ENCODE measurements around the gene TALDO1.
"Not testable (repeated sequence)": the region's sequence is repeated elsewhere in the genome, so short reads cannot be mapped to it uniquely, and the experiment has no call there.

The TALDO1 gene

GRCh38 chr11:719214-720016 is 27.8 kb upstream of the TALDO1 start:
- DNase-seq (ENCODE audit: low read depth) = no peak

GRCh38 chr11:720017-720641 is 27.1 kb upstream of the TALDO1 start:
- DNase-seq (ENCODE audit: low read depth) = no peak

DNA sequence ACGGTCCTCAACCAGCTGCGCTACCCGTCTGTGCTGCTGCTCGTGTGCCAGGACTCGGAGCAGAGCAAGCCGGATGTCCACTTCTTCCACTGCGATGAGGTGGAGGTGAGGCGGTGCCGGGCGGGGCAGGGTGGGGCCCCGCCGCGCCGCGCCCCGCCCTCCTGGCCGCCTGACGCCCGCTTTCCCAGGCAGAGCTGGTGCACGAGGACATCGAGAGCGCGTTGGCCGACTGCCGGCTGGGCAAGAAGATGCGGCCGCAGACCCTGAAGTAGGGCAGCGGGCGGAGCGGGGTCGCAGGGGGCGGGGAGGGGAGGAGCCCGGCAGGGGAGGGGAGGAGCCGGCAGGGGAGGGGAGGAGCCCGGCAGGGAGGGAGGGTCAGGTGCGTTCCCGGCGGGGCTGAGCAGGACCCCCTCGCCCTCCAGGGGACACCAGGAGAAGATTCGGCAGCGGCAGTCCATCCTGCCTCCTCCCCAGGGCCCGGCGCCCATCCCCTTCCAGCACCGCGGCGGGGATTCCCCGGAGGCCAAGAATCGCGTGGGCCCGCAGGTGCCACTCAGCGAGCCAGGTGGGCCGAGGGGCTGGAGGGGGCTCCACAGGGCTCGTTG is 26.5 kb upstream of the TALDO1 start:
- peak; percentile 38 for DNase-seq (ENCODE audit: low read depth)

- DNase-seq (ENCODE audit: low read depth) = no peak
Measured at GRCh38 chr11:721247-721740, 26.0 kb upstream of the TALDO1 start.

DNA sequence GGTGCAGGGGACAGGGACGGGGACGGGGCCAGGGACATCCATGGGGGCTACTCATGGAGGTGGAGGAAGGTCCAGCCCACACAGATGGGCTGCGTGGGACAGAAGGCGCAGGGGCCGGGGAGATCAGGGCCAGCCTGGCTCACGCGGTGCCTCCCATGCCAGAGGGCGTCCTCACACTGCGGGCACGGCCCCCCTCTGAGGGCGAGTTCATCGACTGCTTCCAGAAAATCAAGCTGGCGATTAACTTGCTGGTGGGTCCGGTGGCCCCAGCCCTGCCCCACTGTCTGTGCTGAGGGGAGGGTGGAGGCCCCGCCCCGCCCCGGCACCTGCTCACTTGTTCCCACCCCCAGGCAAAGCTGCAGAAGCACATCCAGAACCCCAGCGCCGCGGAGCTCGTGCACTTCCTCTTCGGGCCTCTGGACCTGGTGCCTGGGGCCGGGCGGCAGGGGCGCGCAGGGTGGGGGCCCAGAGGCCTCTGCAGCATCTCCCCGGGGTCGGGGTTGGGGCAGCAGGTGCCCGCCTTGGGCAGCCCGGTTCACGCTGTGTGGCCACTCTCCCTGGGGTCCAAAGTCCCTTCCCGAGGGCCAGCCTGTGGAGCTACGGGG is 25.4 kb upstream of the TALDO1 start:
- peak; percentile 32 for DNase-seq (ENCODE audit: low read depth)

GRCh38 chr11:722346-722811 is 24.9 kb upstream of the TALDO1 start:
- DNase-seq (ENCODE audit: low read depth) = no peak

- DNase-seq (ENCODE audit: low read depth) = no peak
Measured at GRCh38 chr11:723120-723883, 24.0 kb upstream of the TALDO1 start.

- no peak for DNase-seq (ENCODE audit: low read depth)
Measured at GRCh38 chr11:724049-724777, 23.1 kb upstream of the TALDO1 start.

GRCh38 chr11:724778-725386 is 22.4 kb upstream of the TALDO1 start:
- no peak for DNase-seq (ENCODE audit: low read depth)

GRCh38 chr11:725624-726202 is 21.6 kb upstream of the TALDO1 start:
- DNase-seq (ENCODE audit: low read depth) = no peak

DNA sequence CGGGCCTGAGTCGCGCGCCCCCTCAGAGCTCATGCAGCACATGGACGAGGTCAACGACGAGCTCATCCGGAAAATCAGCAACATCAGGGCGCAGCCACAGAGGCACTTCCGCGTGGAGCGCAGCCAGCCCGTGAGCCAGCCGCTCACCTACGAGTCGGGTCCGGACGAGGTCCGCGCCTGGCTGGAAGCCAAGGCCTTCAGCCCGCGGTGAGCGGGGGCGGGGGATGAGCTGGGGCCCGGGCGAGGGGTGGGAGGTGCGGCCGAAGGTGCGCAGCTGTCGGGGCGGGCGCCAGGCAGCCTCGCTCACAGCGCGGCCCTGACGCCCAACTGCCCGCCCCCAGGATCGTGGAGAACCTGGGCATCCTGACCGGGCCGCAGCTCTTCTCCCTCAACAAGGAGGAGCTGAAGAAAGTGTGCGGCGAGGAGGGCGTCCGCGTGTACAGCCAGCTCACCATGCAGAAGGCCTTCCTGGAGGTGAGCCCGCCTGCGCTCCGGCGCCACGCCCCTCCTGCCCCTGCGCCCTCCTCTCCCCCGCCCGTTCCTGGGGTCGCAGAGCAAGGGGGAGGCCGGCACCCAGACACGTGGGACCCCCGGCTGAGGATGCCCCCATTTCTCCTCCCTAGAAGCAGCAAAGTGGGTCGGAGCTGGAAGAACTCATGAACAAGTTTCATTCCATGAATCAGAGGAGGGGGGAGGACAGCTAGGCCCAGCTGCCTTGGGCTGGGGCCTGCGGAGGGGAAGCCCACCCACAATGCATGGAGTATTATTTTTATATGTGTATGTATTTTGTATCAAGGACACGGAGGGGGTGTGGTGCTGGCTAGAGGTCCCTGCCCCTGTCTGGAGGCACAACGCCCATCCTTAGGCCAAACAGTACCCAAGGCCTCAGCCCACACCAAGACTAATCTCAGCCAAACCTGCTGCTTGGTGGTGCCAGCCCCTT is 20.7 kb upstream of the TALDO1 start:
- DNase-seq (ENCODE audit: low read depth) = peak; percentile 34

DNA sequence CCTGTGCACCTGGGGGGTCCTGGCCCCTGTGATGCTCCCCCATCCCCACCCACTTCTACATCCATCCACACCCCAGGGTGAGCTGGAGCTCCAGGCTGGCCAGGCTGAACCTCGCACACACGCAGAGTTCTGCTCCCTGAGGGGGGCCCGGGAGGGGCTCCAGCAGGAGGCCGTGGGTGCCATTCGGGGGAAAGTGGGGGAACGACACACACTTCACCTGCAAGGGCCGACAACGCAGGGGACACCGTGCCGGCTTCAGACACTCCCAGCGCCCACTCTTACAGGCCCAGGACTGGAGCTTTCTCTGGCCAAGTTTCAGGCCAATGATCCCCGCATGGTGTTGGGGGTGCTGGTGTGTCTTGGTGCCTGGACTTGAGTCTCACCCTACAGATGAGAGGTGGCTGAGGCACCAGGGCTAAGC is 20.0 kb upstream of the TALDO1 start:
- DNase-seq (ENCODE audit: low read depth) = no peak

DNA sequence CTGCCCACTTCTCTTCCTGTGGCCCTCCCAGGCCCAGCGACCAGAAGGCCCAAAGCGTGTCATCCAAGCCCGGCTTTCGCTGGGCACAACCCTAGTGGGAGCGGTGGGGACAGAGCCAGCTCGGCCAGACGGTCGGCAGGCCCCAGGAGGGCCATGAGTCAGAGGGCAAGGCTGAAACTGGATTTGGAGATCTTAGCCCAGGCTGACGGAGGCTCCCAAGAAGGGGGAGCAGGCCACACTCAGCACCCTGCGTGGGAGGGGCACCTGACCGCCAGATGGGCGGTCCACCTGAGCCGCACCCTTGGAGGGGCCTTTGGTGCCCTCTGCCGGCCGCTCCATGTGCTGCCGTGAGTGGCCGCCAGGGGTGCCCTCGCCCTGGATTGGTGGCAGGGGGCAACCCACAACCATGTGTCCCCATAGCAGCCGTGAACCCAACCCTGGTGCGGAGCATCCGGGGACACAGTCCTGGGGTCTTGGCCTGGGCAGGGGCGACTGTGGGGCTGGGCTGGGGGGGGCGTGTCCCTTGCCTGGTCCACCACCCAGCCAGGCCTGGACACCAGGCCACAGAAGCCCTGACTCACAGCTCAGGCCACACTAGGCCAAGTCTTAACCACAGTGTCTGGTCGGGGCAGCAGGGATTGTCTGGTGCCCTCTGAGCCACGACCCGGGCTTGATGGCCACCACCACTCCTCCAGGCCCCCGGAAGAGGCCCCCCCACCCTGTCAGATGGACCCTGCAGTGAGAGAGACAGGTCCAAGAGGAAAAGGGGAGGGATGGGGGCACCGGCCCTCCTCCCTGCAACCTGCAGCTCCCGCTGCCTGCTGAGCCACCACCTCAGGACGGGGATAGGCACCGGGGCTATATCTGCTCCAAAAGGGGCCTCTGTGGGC is 19.2 kb upstream of the TALDO1 start:
- DNase-seq (ENCODE audit: low read depth) = peak; percentile 61

DNA sequence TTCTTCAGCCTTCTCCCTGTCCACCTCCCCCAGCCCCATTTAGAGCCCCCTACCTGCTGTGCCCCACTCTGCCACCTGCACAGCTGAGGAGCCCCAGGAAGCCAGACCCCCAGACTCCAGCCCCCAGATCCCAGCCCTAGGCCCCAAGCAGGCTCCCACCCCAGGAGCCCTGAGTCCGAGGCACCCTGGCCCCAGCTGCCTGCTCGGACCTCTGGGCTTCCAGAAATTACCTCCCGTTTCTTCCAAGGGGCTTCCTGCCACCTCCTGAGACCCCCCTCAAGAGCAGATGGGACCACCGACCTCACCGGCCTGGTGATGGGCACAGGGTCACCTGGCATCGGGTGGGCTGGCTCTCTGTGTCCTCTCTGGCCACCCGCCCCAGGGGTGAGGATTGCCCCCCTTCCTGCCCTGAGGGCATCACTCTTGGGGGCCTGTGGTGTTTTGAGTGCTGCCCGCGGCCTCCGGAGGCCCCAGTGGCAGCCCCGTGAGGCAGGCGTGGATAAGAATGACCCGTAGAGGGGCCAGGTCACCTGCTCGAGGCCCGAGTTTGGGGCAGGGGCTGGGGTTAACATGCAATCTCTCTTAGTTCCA is 18.3 kb upstream of the TALDO1 start:
- DNase-seq (ENCODE audit: low read depth) = no peak

- no peak for DNase-seq (ENCODE audit: low read depth)
Measured at GRCh38 chr11:729492-730074, 17.7 kb upstream of the TALDO1 start.

- no peak for DNase-seq (ENCODE audit: low read depth)
Measured at GRCh38 chr11:733072-733471, 14.2 kb upstream of the TALDO1 start.

DNA sequence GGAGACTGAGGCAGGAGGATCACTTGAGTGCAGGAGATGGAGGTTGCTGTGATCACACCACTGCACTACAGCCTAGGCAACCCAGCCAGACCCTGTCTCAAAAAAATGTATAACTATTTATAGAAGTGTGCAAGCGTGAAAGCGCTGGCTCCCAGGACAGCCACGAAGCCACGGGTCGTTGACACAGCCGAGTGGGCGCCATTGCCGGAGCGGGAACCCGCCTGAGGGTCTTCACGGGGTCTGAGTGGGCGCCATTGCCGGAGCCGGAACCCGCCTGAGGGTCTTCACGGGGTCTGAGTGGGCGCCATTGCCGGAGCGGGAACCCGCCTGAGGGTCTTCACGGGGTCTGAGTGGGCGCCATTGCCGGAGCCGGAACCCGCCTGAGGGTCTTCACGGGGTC is 12.7 kb upstream of the TALDO1 start:
- DNase-seq (ENCODE audit: low read depth) = not testable (repeated sequence)

Measured in activated T-helper 1 cell treated with Interleukin-2 at 50 U/mL for 16 hours (primary cell).